ENCODE data around the gene PCBP3. TPM values are rescaled to one million over a fixed set of nuclear protein-coding genes. Genes with fewer than 3 reads are reported as not detected.

PCBP3 gene
- total and polyA plus RNA-seq, 2 donors from 2014 or later: 2.3 to 5.4 TPM

GRCh38 chr21:45987121-45987711 is 343.7 kb downstream of the PCBP3 start:
- intact Hi-C loops (cut with DNase I): no loop called here

DNA sequence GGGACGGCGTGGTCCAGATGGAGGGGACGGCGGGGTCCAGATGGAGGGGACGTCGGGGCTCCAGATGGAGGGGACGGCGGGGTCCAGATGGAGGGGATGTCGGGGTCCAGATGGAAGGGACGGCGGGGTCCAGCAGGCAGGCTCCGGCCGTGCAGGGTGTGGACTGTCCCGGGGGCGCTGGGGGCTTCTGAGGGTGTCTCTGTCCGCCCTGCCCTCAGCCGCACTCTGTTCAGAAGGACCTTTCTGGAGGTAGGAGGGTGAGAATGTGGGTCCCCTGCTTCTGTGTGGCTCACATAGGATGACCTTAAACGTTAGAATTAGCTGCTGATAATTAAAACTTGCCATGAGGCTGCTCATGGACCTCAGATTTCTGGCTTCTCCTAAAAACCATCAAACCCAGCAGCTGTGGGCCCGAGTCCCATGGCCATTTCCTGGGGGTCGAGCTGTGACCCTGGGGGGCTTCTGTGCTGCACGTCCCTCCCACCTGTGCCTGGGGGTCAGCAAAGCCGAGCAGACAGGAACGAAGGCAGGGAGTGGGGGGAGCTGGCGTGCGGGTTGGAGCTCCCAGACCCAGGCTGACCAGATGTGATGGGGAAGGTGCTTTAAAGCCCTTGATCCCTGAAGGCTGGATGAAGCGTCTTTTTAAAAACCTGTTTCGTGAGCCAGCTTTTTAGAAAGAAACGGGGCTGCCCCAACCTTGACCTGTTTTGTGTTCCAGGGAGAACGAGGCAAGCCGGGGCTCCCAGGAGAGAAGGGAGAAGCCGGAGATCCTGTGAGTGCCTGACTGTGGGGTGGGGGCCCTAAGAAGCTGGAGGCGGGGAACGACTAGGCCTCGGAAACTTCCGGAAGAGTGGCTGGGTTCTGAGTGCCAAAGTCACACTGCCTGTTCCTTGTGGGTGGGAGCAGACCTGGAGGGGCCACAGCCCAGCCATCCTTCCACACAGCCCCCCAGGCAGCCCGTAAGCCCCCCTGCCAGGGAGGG is 345.1 kb downstream of the PCBP3 start:
- DNase-seq (peak in 1 of 5 donors; percentile 65), FAIRE-seq (no peak)
- no peak overlapping the region for H3K27ac ChIP-seq (ENCODE audit: low read depth in 2 of 2, low read length in 2 of 2)
- TF ChIP-seq, protein P1, sequence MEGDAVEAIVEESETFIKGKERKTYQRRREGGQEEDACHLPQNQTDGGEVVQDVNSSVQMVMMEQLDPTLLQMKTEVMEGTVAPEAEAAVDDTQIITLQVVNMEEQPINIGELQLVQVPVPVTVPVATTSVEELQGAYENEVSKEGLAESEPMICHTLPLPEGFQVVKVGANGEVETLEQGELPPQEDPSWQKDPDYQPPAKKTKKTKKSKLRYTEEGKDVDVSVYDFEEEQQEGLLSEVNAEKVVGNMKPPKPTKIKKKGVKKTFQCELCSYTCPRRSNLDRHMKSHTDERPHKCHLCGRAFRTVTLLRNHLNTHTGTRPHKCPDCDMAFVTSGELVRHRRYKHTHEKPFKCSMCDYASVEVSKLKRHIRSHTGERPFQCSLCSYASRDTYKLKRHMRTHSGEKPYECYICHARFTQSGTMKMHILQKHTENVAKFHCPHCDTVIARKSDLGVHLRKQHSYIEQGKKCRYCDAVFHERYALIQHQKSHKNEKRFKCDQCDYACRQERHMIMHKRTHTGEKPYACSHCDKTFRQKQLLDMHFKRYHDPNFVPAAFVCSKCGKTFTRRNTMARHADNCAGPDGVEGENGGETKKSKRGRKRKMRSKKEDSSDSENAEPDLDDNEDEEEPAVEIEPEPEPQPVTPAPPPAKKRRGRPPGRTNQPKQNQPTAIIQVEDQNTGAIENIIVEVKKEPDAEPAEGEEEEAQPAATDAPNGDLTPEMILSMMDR (IDR thresholded peaks at IDR 0.05; ENCODE audit: borderline replicate concordance, extremely low read depth, insufficient read depth): no peak
- H3K36me3 ChIP-seq (ENCODE audit: control insufficient read depth in 2 of 3, insufficient read depth in 3 of 3, low read length in 3 of 3): peaks cover 2 to 25% (median 4%) of the 10 kb centered on the region in 3 donors
- H3K9me3 ChIP-seq (ENCODE audit: control insufficient read depth in 2 of 3, insufficient read depth in 1 of 3, low read length in 3 of 3): no peaks in the 10 kb centered on the region
- intact Hi-C loops (cut with DNase I): no loop called here
- H3K4me3 ChIP-seq (ENCODE audit: low read length in 3 of 3): no peak overlapping the region
- no peak overlapping the region for H3K9ac ChIP-seq (ENCODE audit: low read length in 3 of 3)
- no peaks in the 10 kb centered on the region for H3K27me3 ChIP-seq (ENCODE audit: control insufficient read depth, insufficient read depth, low read length)
- no peaks in the 10 kb centered on the region for H3K4me1 ChIP-seq (ENCODE audit: control insufficient read depth in 2 of 3, insufficient read depth in 2 of 3, low read depth in 1 of 3, low read length in 3 of 3)

More at GRCh38 chr21:45987121-45987711, 343.7 kb downstream of the PCBP3 start:
- Histone ChIP-seq H3K4me1 (ENCODE audit: control insufficient read depth in 2 of 3, insufficient read depth in 2 of 3, low read depth in 1 of 3, low read length in 3 of 3) (peaks cover 0 to 5% (median 0%) of the 10 kb centered on the region in 3 donors), H3K9me3 (ENCODE audit: control insufficient read depth in 2 of 3, insufficient read depth in 1 of 3, low read length in 3 of 3) (no peaks in the 10 kb centered on the region), H3K4me3 (ENCODE audit: low read length in 3 of 3) (no peak overlapping the region), H3K36me3 (ENCODE audit: control insufficient read depth in 2 of 3, insufficient read depth in 3 of 3, low read length in 3 of 3) (peaks cover 2 to 23% (median 4%) of the 10 kb centered on the region in 3 donors), H3K9ac (ENCODE audit: low read length in 3 of 3) (no peak overlapping the region), H3K27ac (ENCODE audit: low read depth in 2 of 2, low read length in 2 of 2) (no peak overlapping the region), H3K27me3 (ENCODE audit: control insufficient read depth, insufficient read depth, low read length) (no peaks in the 10 kb centered on the region)
- TF ChIP-seq, protein P1 (IDR thresholded peaks at IDR 0.05; ENCODE audit: borderline replicate concordance, extremely low read depth, insufficient read depth): no peak
- DNase-seq (peak in 1 of 5 donors; percentile 73), FAIRE-seq (no peak)

DNA sequence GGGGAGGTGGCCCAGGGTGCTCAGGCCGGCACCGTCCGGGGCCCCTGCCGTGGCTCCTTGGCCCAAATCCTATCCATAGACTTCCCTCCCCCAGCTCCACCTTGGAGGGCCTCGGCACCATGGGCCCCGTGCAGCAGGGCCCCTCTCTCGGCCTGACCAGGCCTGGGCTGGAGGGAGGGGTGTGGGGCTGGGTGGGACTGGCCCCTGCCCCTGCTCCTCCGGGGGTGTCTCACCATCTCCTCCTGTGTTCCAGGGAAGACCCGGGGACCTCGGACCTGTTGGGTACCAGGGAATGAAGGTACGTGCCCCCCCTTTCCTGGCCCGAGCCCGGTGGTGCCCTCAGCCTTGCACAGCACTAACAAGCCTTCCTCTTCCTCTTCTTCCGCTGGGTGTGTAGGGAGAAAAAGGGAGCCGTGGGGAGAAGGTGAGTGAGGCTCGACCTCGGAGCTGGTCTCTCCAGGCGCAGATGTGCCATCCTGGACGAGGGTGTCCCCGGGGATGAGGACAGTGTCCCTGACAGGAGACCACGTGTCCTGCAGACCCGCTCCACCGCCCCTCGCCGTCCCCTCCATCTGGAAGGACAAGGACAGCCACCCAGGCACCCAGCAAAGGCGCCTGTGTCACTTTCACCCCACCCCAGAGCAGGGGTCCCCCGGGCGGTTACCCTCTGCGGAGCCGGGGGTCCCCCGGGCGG is 346.0 kb downstream of the PCBP3 start:
- H3K27ac ChIP-seq (ENCODE audit: low read depth in 2 of 2, low read length in 2 of 2): no peak overlapping the region
- peaks cover 2 to 25% (median 4%) of the 10 kb centered on the region in 3 donors for H3K36me3 ChIP-seq (ENCODE audit: control insufficient read depth in 2 of 3, insufficient read depth in 3 of 3, low read length in 3 of 3)
- DNase-seq (peak in 1 of 5 donors; percentile 77), FAIRE-seq (no peak)
- H3K9me3 ChIP-seq (ENCODE audit: control insufficient read depth in 2 of 3, insufficient read depth in 1 of 3, low read length in 3 of 3): no peaks in the 10 kb centered on the region
- intact Hi-C loops (cut with DNase I): no loop called here
- no peak overlapping the region for H3K4me3 ChIP-seq (ENCODE audit: low read length in 3 of 3)
- H3K27me3 ChIP-seq (ENCODE audit: control insufficient read depth, insufficient read depth, low read length): no peaks in the 10 kb centered on the region
- no peaks in the 10 kb centered on the region for H3K4me1 ChIP-seq (ENCODE audit: control insufficient read depth in 2 of 3, insufficient read depth in 2 of 3, low read depth in 1 of 3, low read length in 3 of 3)
- TF ChIP-seq, protein P1 (IDR thresholded peaks at IDR 0.05; ENCODE audit: borderline replicate concordance, extremely low read depth, insufficient read depth): no peak
- H3K9ac ChIP-seq (ENCODE audit: low read length in 3 of 3): no peak overlapping the region

Data from kidney (tissue), 14 donors.